ENCODE measurements around the gene LRRC4C.

- TF ChIP-seq POLR2A (IDR thresholded peaks at IDR 0.05) = no peak
- no peak for TF ChIP-seq CTCF (IDR thresholded peaks at IDR 0.05)
Measured at GRCh38 chr11:41389623-41390130, 69.8 kb downstream of the LRRC4C start.
